ENCODE results near the gene ERP44. TPM values are rescaled to one million over a fixed set of nuclear protein-coding genes. Genes with fewer than 3 reads are reported as not detected.

The ERP44 gene
- total RNA-seq, 1 experiment from 2014 or later: 20.9 TPM

DNA sequence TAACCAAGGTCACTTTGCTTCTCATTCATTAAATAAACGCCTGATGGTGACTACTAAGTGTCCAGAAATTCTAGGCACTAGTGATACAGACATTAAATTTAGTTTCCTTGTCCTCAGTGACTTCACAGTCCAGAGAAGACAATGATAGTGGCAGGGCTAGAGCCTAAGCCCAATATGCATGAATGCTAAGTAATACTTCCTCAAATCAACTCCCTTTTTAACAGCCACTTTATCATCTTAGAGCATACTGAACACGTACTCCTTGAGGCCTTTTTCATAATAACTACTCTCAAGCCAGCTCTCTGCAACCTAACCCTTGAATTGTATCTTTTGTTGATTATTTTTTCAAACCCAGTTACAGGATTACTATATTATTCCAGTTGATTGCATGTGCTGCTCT, 118.2 kb downstream of the ERP44 start:
- Histone ChIP-seq H4K20me1 (ENCODE audit: insufficient read depth, low read depth, low read length) (no peaks in the 10 kb centered on the region), H3K9me3 (ENCODE audit: low read length) (no peaks in the 10 kb centered on the region), H3K27ac (ENCODE audit: low read length) (0 out of 2 replicates have a peak overlapping the region, but pooled peaks have one; percentile 31), H3K79me2 (ENCODE audit: low read length) (no peaks in the 10 kb centered on the region), H3K36me3 (ENCODE audit: insufficient read depth, low read length) (peaks cover 8% of the 10 kb centered on the region), H3K4me3 (ENCODE audit: low read length) (no peak overlapping the region), H3K9ac (ENCODE audit: low read length) (no peak overlapping the region), H3K4me2 (ENCODE audit: low read depth, low read length, poor library complexity, severe bottlenecking) (no peak overlapping the region), H3K9me2 (replicated peaks; ENCODE audit: insufficient read depth, low read length) (no peaks in the 10 kb centered on the region), H3K27me3 (ENCODE audit: low read length) (no peaks in the 10 kb centered on the region), H2AFZ (ENCODE audit: low read length) (no peak overlapping the region), H3K4me1 (ENCODE audit: low read length) (peaks cover 8% of the 10 kb centered on the region)
- peak; percentile 55 for DNase-seq

DNA sequence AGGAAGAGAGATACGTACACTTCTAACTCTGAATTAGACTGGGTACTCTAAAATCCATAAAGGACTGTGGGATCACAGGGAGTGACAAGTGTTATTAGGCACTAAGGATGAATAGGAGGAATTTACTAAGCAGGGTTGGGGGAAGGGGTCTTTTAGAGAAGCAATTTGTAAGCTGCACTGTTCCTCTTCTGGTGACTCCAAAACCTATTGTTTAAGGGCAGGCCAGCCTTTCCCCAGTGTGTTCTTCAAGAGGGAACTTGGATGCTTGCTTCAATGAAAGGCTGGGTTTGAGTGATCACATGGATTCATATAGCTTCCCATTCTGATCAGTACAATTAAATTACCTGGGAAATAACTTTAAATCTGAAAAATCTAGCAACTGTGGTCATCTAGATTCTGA, 120.6 kb downstream of the ERP44 start:
- no peaks in the 10 kb centered on the region for H3K79me2 ChIP-seq (ENCODE audit: low read length)
- H2AFZ ChIP-seq (ENCODE audit: low read length): no peak overlapping the region
- H3K36me3 ChIP-seq (ENCODE audit: insufficient read depth, low read length): peaks cover 5% of the 10 kb centered on the region; the same call in 1 of the 2 replicates
- no peaks in the 10 kb centered on the region for H3K9me2 ChIP-seq (replicated peaks; ENCODE audit: insufficient read depth, low read length)
- no peak overlapping the region for H3K9ac ChIP-seq (ENCODE audit: low read length)
- no peak overlapping the region for H3K27ac ChIP-seq (ENCODE audit: low read length)
- H4K20me1 ChIP-seq (ENCODE audit: insufficient read depth, low read depth, low read length): no peaks in the 10 kb centered on the region
- H3K4me2 ChIP-seq (ENCODE audit: low read depth, low read length, poor library complexity, severe bottlenecking): no peak overlapping the region
- H3K27me3 ChIP-seq (ENCODE audit: low read length): no peaks in the 10 kb centered on the region
- peaks cover 8% of the 10 kb centered on the region for H3K4me1 ChIP-seq (ENCODE audit: low read length)
- no peak overlapping the region for H3K4me3 ChIP-seq (ENCODE audit: low read length)
- no peaks in the 10 kb centered on the region for H3K9me3 ChIP-seq (ENCODE audit: low read length)
- no peak for DNase-seq

DNA sequence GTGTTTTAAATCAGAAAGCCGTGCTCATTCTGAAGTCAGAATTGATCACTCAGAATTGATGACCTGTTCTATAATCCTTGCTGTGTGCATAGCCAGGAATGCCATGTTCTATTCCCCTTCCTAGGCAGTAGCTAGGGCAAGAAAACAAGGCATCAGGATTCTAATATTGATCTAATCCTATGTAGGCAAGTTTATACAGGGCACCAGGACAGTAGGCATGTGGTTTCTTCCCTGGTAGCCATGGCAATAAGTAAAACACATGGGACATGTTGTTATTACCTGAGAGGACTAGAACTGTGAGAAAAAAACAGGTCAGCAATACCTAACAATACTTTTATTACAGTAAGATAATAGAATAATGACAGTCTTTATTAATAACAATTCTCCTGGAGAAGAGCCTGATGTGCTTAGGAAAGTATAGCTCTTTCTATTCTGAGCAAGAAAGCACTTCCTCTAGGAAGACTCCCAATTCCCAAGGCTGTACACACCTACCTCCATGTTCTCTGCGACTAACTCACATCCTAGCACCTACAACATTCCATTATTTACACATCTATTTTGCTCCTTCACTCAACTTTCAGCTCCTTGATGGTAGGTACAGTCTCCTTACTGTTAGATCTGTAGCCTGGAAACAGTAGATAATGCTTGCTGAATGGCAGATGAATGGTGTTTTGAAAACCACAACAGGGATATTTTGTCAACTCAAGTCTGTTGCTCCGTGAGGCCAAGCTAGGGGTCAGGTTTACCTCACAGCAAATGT, 121.6 kb downstream of the ERP44 start:
- H3K79me2 ChIP-seq (ENCODE audit: low read length): no peaks in the 10 kb centered on the region
- H3K27me3 ChIP-seq (ENCODE audit: low read length): no peaks in the 10 kb centered on the region
- H3K27ac ChIP-seq (ENCODE audit: low read length): no peak overlapping the region
- H4K20me1 ChIP-seq (ENCODE audit: insufficient read depth, low read depth, low read length): no peaks in the 10 kb centered on the region
- H3K4me3 ChIP-seq (ENCODE audit: low read length): no peak overlapping the region
- H3K9me2 ChIP-seq (replicated peaks; ENCODE audit: insufficient read depth, low read length): no peaks in the 10 kb centered on the region
- no peak for DNase-seq
- H3K9me3 ChIP-seq (ENCODE audit: low read length): no peaks in the 10 kb centered on the region
- peaks cover 8% of the 10 kb centered on the region for H3K4me1 ChIP-seq (ENCODE audit: low read length)
- H3K4me2 ChIP-seq (ENCODE audit: low read depth, low read length, poor library complexity, severe bottlenecking): no peak overlapping the region
- no peak overlapping the region for H2AFZ ChIP-seq (ENCODE audit: low read length)
- no peak overlapping the region for H3K9ac ChIP-seq (ENCODE audit: low read length)
- H3K36me3 ChIP-seq (ENCODE audit: insufficient read depth, low read length): peaks cover 5% of the 10 kb centered on the region; the same call in 1 of the 2 replicates

DNA sequence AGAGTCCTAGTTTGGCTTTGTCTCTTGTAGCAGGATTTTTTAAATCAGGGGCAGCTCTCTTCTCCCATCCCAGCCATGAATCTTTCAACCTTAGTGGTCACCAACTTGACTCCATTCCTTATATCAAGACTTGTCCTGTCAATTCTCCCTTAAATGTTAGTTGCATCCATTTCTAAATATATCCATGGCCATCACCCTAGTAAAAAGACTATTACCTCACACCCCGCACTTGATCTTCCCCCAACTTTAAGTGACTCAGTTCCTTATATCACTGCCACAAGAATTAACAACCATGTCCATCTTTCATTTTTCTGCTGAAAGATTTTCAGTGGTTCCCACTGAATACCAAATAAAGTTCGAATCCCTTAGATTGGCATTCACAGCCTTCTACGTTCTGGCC, 125.3 kb downstream of the ERP44 start:
- H3K4me2 ChIP-seq (ENCODE audit: low read depth, low read length, poor library complexity, severe bottlenecking): no peak overlapping the region
- no peak for DNase-seq
- H3K36me3 ChIP-seq (ENCODE audit: insufficient read depth, low read length): no peaks in the 10 kb centered on the region; the same call in 1 of the 2 replicates
- H3K27me3 ChIP-seq (ENCODE audit: low read length): no peaks in the 10 kb centered on the region
- H3K4me3 ChIP-seq (ENCODE audit: low read length): no peak overlapping the region
- H2AFZ ChIP-seq (ENCODE audit: low read length): no peak overlapping the region
- H3K4me1 ChIP-seq (ENCODE audit: low read length): no peaks in the 10 kb centered on the region
- H4K20me1 ChIP-seq (ENCODE audit: insufficient read depth, low read depth, low read length): no peaks in the 10 kb centered on the region
- no peaks in the 10 kb centered on the region for H3K9me3 ChIP-seq (ENCODE audit: low read length)
- no peaks in the 10 kb centered on the region for H3K79me2 ChIP-seq (ENCODE audit: low read length)
- H3K9ac ChIP-seq (ENCODE audit: low read length): no peak overlapping the region
- H3K27ac ChIP-seq (ENCODE audit: low read length): no peak overlapping the region
- no peaks in the 10 kb centered on the region for H3K9me2 ChIP-seq (replicated peaks; ENCODE audit: insufficient read depth, low read length)

DNA sequence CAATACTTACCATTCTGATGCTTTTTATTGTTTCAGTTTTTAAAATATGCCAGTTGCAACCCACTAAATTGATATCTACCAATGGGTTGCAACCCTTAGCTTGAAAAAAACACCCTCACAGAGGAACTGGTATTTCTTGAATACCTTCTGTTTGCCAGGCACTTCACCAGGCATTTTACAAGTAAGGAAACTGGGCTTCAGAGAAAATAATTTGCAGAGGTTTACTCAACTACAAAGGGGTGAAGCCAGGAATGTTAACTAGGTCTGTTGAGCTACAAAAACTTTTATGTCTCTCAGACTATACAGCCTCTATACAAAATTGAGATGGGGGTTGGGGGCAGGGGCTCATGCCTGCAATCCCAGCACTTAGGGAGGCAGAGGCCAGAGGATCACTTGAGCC, 127.4 kb downstream of the ERP44 start:
- H4K20me1 ChIP-seq (ENCODE audit: insufficient read depth, low read depth, low read length): no peaks in the 10 kb centered on the region
- no peaks in the 10 kb centered on the region for H3K27me3 ChIP-seq (ENCODE audit: low read length)
- H3K79me2 ChIP-seq (ENCODE audit: low read length): no peaks in the 10 kb centered on the region
- peaks cover 6% of the 10 kb centered on the region for H3K4me1 ChIP-seq (ENCODE audit: low read length)
- H3K27ac ChIP-seq (ENCODE audit: low read length): no peak overlapping the region
- no peak overlapping the region for H3K4me3 ChIP-seq (ENCODE audit: low read length)
- H2AFZ ChIP-seq (ENCODE audit: low read length): no peak overlapping the region
- no peak overlapping the region for H3K4me2 ChIP-seq (ENCODE audit: low read depth, low read length, poor library complexity, severe bottlenecking)
- DNase-seq: no peak
- H3K9me3 ChIP-seq (ENCODE audit: low read length): no peaks in the 10 kb centered on the region
- H3K36me3 ChIP-seq (ENCODE audit: insufficient read depth, low read length): no peaks in the 10 kb centered on the region; the same call in 1 of the 2 replicates
- no peak overlapping the region for H3K9ac ChIP-seq (ENCODE audit: low read length)
- no peaks in the 10 kb centered on the region for H3K9me2 ChIP-seq (replicated peaks; ENCODE audit: insufficient read depth, low read length)

DNA sequence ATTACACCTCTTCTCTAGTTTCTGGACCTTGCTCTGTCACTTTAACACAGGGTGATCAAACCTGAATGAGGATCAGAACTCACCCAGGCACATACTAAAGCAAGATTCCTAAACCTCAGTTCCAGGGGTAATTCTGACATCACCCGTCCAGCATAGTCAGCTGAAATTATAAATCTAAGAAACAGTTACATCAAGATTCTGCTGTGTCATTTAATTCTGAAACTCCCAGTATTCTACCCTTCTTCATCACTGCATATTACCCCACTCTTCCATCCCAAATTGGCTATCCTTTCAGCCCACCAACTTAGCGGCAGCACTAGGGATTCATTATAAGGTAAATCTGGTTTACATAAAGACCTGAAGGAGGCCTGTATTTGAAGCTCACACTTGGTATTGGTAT, 128.3 kb downstream of the ERP44 start:
- no peak overlapping the region for H3K4me2 ChIP-seq (ENCODE audit: low read depth, low read length, poor library complexity, severe bottlenecking)
- H2AFZ ChIP-seq (ENCODE audit: low read length): no peak overlapping the region
- no peak overlapping the region for H3K9ac ChIP-seq (ENCODE audit: low read length)
- H4K20me1 ChIP-seq (ENCODE audit: insufficient read depth, low read depth, low read length): no peaks in the 10 kb centered on the region
- no peaks in the 10 kb centered on the region for H3K27me3 ChIP-seq (ENCODE audit: low read length)
- peaks cover 6% of the 10 kb centered on the region for H3K4me1 ChIP-seq (ENCODE audit: low read length)
- no peak overlapping the region for H3K27ac ChIP-seq (ENCODE audit: low read length)
- DNase-seq: no peak
- H3K9me3 ChIP-seq (ENCODE audit: low read length): no peaks in the 10 kb centered on the region
- H3K4me3 ChIP-seq (ENCODE audit: low read length): no peak overlapping the region
- no peaks in the 10 kb centered on the region for H3K9me2 ChIP-seq (replicated peaks; ENCODE audit: insufficient read depth, low read length)
- H3K36me3 ChIP-seq (ENCODE audit: insufficient read depth, low read length): no peaks in the 10 kb centered on the region; the same call in 1 of the 2 replicates
- no peaks in the 10 kb centered on the region for H3K79me2 ChIP-seq (ENCODE audit: low read length)

DNA sequence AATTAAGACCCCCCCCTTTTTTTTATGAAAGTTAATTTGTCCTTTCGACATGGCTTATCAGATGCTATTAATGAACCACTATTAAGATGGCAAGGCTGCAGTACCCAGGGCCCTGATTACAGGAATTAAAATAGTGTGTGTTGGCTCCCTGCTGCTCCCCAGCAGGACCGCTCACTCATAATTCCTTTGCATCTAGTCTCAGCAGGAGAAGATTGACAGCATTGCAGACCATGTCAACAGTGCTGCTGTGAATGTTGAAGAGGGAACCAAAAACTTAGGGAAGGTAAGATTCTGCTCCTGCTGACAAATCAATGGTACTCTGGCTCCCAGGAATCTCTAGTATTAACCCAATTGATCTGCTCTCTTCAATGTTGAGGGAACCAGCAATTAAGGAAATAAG, 131.3 kb downstream of the ERP44 start:
- Histone ChIP-seq H4K20me1 (ENCODE audit: insufficient read depth, low read depth, low read length) (no peaks in the 10 kb centered on the region), H3K4me2 (ENCODE audit: low read depth, low read length, poor library complexity, severe bottlenecking) (no peak overlapping the region), H2AFZ (ENCODE audit: low read length) (no peak overlapping the region), H3K27ac (ENCODE audit: low read length) (no peak overlapping the region), H3K79me2 (ENCODE audit: low read length) (no peaks in the 10 kb centered on the region), H3K36me3 (ENCODE audit: insufficient read depth, low read length) (no peaks in the 10 kb centered on the region; the same call in 1 of the 2 replicates), H3K9me3 (ENCODE audit: low read length) (no peaks in the 10 kb centered on the region), H3K4me1 (ENCODE audit: low read length) (peaks cover 6% of the 10 kb centered on the region), H3K9ac (ENCODE audit: low read length) (no peak overlapping the region), H3K27me3 (ENCODE audit: low read length) (no peaks in the 10 kb centered on the region), H3K4me3 (ENCODE audit: low read length) (no peak overlapping the region), H3K9me2 (replicated peaks; ENCODE audit: insufficient read depth, low read length) (no peaks in the 10 kb centered on the region)
- DNase-seq: no peak

DNA sequence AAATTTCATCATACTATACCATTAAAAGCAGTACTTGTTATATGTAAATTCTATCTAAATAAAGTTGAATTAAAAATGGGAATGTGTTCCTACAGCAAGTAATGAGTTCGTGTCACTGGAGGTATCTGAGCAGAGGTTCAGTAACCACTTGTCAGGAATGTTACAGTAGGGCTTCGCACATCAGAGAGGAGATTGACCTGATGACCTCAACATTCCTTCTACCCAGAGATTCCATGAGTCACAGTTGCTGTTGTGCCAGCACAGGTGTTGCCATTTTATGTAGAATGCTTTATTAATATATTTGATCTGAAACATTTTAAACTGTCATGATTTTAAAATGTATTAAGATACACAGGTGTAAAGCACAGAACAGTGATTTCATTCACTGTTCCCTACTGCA, 132.1 kb downstream of the ERP44 start:
- Histone ChIP-seq H3K27ac (ENCODE audit: low read length) (no peak overlapping the region), H3K9me3 (ENCODE audit: low read length) (no peaks in the 10 kb centered on the region), H3K4me2 (ENCODE audit: low read depth, low read length, poor library complexity, severe bottlenecking) (no peak overlapping the region)

More for the DNA sequence above, 132.1 kb downstream of the ERP44 start:
- Histone ChIP-seq H2AFZ (ENCODE audit: low read length) (no peak overlapping the region), H3K27me3 (ENCODE audit: low read length) (no peaks in the 10 kb centered on the region), H3K36me3 (ENCODE audit: insufficient read depth, low read length) (no peaks in the 10 kb centered on the region; the same call in 1 of the 2 replicates), H3K4me1 (ENCODE audit: low read length) (peaks cover 6% of the 10 kb centered on the region), H3K79me2 (ENCODE audit: low read length) (no peaks in the 10 kb centered on the region), H3K9me2 (replicated peaks; ENCODE audit: insufficient read depth, low read length) (no peaks in the 10 kb centered on the region), H3K4me3 (ENCODE audit: low read length) (no peak overlapping the region), H3K9ac (ENCODE audit: low read length) (no peak overlapping the region), H4K20me1 (ENCODE audit: insufficient read depth, low read depth, low read length) (no peaks in the 10 kb centered on the region)
- no peak for DNase-seq
